Esophagus muscularis mucosa (tissue), 4 donors: ENCODE measurements around the gene TIMM50.

Experiments
- EP300 ChIP-seq: sonication (generic); formaldehyde crosslinking; IDR thresholded peaks from one replicate; pipeline ENCODE4 v1.6.1; 2017; ENCODE audit warnings: antibody characterized with exemption
- POLR2A ChIP-seq: fragments of 450-650 bp; IDR thresholded peaks from one replicate; pipeline ENCODE4 v1.6.1; 2017; ENCODE audit warnings: antibody characterized with exemption, moderate library complexity, mild to moderate bottlenecking, low read depth
- POLR2AphosphoS5 ChIP-seq, 2 donors: sonication (generic); formaldehyde crosslinking; IDR thresholded peaks; one replicate each; pipeline ENCODE4 v1.6.1; 2017; ENCODE audit warnings: antibody characterized with exemption in 2 of 2
- TF ChIP-seq, protein P1 (sequence below), 3 experiments: fragments of 200-600 bp in 2 of 3; fragments of 450-650 bp in 1 of 3; sonication (generic) in 2 of 3; IDR thresholded peaks; one replicate each; pipeline ENCODE4 v1.5.1; 2017 to 2019; ENCODE audit warnings: antibody characterized with exemption in 3 of 3, mild to moderate bottlenecking in 2 of 3, moderate library complexity in 1 of 3

GRCh38 chr19:39483141-39483540 lies 2.5 kb downstream of the TIMM50 start:
- no peak for TF ChIP-seq POLR2AphosphoS5 (IDR thresholded peaks at IDR 0.05)
- TF ChIP-seq, protein P1, sequence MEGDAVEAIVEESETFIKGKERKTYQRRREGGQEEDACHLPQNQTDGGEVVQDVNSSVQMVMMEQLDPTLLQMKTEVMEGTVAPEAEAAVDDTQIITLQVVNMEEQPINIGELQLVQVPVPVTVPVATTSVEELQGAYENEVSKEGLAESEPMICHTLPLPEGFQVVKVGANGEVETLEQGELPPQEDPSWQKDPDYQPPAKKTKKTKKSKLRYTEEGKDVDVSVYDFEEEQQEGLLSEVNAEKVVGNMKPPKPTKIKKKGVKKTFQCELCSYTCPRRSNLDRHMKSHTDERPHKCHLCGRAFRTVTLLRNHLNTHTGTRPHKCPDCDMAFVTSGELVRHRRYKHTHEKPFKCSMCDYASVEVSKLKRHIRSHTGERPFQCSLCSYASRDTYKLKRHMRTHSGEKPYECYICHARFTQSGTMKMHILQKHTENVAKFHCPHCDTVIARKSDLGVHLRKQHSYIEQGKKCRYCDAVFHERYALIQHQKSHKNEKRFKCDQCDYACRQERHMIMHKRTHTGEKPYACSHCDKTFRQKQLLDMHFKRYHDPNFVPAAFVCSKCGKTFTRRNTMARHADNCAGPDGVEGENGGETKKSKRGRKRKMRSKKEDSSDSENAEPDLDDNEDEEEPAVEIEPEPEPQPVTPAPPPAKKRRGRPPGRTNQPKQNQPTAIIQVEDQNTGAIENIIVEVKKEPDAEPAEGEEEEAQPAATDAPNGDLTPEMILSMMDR (IDR thresholded peaks at IDR 0.05), result no peak
- no peak for TF ChIP-seq POLR2A
- TF ChIP-seq EP300, result no peak
